Stimulated activated effector memory CD8-positive, alpha-beta T cell treated with anti-CD3 and anti-CD28 coated beads, Interleukin-12 subunit alpha, Interleukin-12 subunit beta, amount 100 ng/mL, for 72 hours (primary cell): Measurements from ENCODE around the gene ZEB2.

Experiments used
- ATAC-seq: fragments of 150-1000 bp; cut with Tn5 transposase; 2 replicates; pipeline ENCODE4 v1.10.0; 2021
- DNase-seq, 2 donors: peaks; one replicate each; pipeline ENCODE4 v3.0.0; 2021 to 2022; ENCODE audit warnings: low spot score in 2 of 2
- H3K27ac Mint-ChIP-seq: one replicate; pipeline ENCODE4 v1.8.0; 2022; ENCODE audit warnings: mild to moderate bottlenecking, mixed read lengths
- H3K36me3 Mint-ChIP-seq: one replicate; pipeline ENCODE4 v1.8.0; 2022; ENCODE audit warnings: mild to moderate bottlenecking, mixed read lengths
- H3K4me1 Mint-ChIP-seq: one replicate; pipeline ENCODE4 v1.8.0; 2022; ENCODE audit warnings: mixed read lengths
- H3K4me3 Mint-ChIP-seq: one replicate; pipeline ENCODE4 v1.8.0; 2022; ENCODE audit warnings: mild to moderate bottlenecking, mixed read lengths
- H3K9me3 Mint-ChIP-seq: one replicate; pipeline ENCODE4 v1.8.0; 2022; ENCODE audit warnings: mixed read lengths

ZEB2 gene

DNA sequence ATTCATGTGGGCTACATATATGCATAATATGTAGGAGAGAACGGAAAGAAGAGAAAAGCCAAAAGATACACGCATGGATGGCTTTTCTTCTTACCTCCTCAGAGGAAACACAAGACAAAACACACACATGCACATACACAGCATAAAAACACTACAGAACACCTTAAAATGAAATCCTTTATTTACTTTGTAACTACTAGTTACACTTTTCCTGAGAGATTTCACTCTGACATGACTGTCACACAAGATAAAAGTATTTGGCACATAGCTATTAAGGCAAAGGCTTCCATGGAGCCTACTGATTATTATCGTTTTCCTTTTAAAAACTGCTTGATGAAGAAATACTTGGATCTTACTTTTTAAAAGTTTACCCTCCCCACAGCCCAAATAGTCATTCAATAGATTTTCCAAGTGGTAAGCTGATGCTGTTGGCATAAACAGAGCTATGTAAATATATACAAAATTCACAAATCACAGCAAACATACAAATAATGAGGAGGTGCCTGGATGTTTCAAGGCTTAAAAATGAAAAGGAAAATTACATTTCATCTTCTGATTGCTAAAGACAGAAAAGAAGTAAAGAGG lies 8.6 kb downstream of the ZEB2 start:
- Mint-ChIP-seq H3K27ac (no peak overlapping the region), H3K4me3 (no peak overlapping the region), H3K9me3 (no peaks in the 10 kb centered on the region), H3K4me1 (peaks cover 84% of the 10 kb centered on the region), H3K36me3 (peaks cover 95% of the 10 kb centered on the region)
- DNase-seq = no peak
- ATAC-seq = no peak

DNA sequence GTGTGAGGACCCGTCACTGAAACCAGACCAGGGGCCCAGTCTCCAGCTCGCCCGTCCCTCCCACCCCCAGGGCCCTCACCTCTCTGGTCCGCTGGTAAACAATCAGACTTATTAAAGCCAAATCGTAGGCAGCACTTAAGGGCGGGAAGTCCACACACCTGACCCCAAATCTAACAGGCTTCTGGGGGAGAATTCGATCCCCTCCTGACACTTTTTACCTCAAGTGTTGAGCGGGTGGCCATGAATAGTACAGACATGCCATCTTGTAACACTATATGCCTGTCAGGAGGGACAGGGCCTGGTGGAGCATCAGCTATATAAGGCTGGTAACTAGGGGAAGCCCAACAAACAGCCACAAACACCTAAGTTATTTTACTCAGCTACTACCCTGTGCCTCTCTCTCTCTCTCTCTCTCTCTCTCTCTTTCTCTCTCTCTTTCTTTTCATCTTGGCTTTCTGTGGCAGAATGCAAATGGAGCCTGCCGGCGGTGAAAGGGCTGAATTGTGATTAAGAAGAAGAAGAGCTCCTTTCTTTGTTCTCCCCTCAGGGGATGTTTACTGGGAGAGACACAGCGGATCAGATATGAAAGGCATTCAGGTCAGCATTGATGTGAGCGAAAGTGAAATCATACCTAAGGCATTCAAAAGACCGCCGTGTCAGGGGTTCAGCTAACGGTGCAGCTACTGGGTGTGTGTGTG lies 9.5 kb downstream of the ZEB2 start:
- Mint-ChIP-seq H3K4me3 (no peak overlapping the region), H3K4me1 (peaks cover 91% of the 10 kb centered on the region), H3K9me3 (no peaks in the 10 kb centered on the region), H3K36me3 (peaks cover 89% of the 10 kb centered on the region), H3K27ac (no peak overlapping the region)
- DNase-seq (peak in 1 of 2 donors; percentile 83), ATAC-seq (peak; percentile 94)

DNA sequence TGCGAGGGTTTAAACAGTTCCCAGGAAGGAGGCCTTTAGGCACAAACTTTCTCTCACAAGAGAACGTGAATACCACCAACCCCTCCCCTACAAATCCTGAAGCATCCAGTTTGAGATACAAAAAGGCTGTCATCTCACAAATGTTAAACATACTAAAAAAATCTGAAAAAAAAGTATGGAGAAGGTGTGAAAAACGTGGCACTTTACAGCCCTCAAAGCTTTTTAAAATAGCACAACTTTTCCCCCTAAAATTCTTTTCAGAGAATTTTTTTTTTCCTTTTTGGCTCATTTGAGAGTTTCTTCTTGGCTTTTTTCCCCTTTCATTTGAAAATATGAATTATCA lies 10.1 kb downstream of the ZEB2 start:
- Mint-ChIP-seq H3K9me3 (no peaks in the 10 kb centered on the region), H3K36me3 (peaks cover 89% of the 10 kb centered on the region), H3K4me1 (peaks cover 91% of the 10 kb centered on the region), H3K27ac (no peak overlapping the region), H3K4me3 (peak overlapping the region; percentile 57)
- ATAC-seq (no peak), DNase-seq (no peak)

DNA sequence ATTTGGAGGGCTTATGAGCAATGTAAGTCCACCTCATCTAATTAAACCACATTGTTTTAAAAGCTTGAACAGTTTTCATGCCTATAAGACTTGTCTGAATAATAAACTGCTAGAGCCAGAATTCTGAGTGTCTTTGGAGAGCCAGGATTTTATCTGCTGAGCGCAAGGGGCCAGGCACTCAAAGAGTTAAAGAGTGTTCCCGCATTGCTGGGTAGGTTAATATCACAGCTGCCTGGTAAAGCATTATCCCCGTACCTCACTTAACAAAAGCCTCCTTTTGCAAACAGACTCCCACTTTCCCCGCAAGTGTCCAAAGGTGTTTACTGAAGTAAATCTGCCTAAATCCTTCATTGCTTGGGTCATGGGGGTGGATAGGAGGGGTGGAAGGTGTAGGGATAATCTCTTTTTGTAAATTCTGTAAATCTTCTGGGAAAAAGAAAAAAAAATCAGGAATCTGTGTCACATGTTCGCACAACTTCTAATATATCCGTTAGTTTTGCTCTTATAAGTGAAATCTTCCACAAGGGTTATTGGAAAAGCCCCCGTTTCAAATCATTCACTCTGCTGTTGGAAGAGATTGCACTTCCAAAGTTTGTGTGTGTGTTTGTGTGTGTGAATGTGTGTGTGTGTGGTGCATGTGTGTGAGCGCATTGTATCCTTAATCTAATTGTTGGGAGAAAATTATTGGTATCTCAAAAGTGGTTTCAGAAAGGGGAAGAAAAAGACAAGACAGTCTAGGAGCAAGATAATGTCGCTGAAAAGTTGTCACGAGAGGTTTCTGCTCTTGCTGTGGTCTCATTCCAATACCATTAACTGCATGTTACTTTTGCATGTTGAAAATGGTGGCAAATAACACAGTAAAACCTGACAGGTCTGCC lies 10.7 kb downstream of the ZEB2 start:
- peaks cover 89% of the 10 kb centered on the region for H3K36me3 Mint-ChIP-seq

DNA sequence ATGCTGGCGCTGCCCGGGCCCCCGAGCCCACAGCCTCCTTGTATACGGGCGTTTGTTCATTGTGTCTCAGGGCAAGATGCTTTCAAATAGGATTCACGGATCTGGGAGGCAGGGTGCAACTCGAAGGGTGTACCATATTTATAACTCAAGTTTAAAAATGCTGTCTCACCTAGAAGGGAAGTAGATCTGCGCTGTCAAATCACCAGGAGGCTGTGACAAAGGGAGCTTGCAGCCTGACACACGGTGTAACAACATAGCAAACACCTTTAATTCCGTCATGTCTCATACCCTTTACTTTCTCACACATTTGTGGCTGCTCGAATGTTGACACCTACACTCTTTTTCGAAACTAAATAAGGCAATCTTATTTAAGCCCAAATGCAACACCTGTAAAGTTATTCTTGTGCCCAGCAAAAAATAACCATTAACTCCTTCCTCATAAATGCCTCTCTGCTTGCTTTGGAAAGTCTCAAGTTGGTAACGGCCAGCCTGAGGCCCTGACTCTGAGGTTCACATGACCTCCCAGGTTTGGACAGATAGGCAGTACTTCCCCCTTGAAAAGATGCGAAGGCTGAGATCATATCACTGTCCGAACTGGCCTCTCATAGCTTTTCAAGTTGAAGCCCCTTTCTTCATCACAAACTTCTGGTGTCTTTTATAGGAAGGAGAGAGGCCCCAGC lies 11.6 kb downstream of the ZEB2 start:
- no peak overlapping the region for H3K27ac Mint-ChIP-seq
- peaks cover 89% of the 10 kb centered on the region for H3K36me3 Mint-ChIP-seq
- peak; percentile 25 for ATAC-seq

More for the DNA sequence above, 10.7 kb downstream of the ZEB2 start:
- ATAC-seq (no peak), DNase-seq (no peak)
- no peaks in the 10 kb centered on the region for H3K9me3 Mint-ChIP-seq
- H3K27ac Mint-ChIP-seq = no peak overlapping the region
- peak overlapping the region; percentile 57 for H3K4me3 Mint-ChIP-seq
- peaks cover 91% of the 10 kb centered on the region for H3K4me1 Mint-ChIP-seq

DNA sequence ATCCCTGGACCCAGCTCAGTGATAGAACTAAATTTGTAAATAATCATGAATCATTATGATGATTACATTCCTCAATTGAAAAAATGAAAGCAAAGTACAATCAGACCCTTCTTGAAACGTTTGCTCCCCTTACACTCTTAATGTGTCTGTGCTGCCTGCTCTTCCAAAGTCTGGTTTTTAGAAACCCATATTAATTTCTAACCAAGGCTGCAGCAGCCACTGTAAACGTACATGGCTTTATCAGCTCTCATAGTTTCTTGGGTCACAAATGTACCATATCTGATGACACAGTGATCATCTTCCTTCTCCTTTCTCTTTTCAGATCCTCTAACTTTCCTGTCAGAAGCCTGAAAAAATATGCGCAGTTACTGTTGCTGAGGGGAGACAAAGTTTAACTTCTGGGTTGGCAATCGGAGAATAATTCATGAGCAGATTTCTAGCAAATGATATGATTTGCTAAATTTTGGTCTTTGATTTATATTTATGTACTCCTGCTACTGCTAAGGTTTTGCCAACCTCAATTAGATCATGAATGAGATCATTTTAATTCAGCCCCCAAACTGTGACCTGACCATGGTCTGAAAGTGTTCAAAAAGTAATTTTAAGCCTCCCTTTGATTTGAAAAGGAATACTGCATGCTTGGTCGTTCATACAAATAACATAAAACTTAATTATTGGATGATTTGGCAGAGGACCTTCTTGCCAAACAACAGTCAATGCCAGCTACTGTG lies 12.3 kb downstream of the ZEB2 start:
- Mint-ChIP-seq H3K36me3 (peaks cover 87% of the 10 kb centered on the region), H3K27ac (no peak overlapping the region), H3K4me1 (peaks cover 78% of the 10 kb centered on the region), H3K4me3 (peak overlapping the region; percentile 57), H3K9me3 (no peaks in the 10 kb centered on the region)
- ATAC-seq (no peak), DNase-seq (no peak)

More for the DNA sequence above, 11.6 kb downstream of the ZEB2 start:
- H3K4me3 Mint-ChIP-seq = peak overlapping the region; percentile 57
- no peak for DNase-seq
- H3K4me1 Mint-ChIP-seq = peaks cover 85% of the 10 kb centered on the region
- H3K9me3 Mint-ChIP-seq = no peaks in the 10 kb centered on the region

DNA sequence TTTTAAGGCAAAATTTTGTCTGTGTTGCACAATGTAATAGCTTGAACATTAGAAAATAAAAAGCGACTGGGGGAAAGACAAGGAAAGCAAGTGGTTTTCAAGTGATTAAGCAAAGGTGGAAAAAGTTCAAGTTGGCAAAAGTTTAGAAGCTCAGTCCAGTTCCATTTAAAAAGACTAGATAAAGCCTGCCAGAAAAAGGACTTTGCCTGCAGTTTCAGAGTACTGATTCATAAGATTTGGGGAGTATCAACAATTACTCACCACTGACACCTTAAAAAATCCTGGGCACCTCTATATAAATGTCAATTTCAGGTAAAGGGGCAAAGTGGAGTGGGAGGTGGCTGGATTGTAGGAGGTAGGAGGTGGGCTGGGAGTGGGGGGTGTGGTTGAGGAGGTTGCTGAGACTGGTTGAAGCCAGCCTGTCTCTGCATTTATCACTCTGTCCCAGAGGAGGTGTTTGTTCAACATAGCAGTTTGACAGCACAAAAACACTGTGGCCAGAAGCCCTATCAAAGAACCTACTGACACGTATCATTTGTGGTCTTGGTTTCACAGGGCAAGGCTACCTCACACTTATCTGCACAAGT lies 14.6 kb downstream of the ZEB2 start:
- Mint-ChIP-seq H3K27ac (peak overlapping the region; percentile 79), H3K4me3 (peak overlapping the region; percentile 57), H3K9me3 (no peaks in the 10 kb centered on the region), H3K4me1 (peaks cover 65% of the 10 kb centered on the region), H3K36me3 (peaks cover 75% of the 10 kb centered on the region)
- peak; percentile 83 for ATAC-seq
- DNase-seq = peak in 1 of 2 donors; percentile 72

DNA sequence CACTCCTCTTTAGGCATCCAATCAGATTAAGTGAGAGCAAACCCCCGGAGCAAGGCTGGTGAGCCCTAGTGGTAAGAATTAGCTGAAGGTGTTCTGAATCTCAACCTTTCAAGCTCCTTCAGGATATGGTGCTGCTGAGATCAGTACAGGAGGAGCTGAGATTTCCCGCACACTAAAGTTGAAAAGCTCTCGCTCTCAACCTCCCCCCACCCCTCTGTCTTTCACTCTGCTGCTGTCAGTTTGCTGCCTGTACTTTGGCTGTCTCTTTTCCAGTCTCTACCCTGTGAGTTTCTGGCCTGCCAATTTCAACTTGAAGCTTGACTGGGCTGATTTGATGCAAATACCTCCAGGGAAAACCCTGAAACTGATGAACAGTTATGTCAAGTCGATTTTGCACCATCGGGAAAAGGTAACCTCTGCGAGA lies 15.7 kb downstream of the ZEB2 start:
- H3K9me3 Mint-ChIP-seq = no peaks in the 10 kb centered on the region
- peak overlapping the region; percentile 57 for H3K4me3 Mint-ChIP-seq
- DNase-seq (no peak), ATAC-seq (no peak)
- H3K27ac Mint-ChIP-seq = no peak overlapping the region
- H3K36me3 Mint-ChIP-seq = peaks cover 73% of the 10 kb centered on the region
- H3K4me1 Mint-ChIP-seq = peaks cover 59% of the 10 kb centered on the region

DNA sequence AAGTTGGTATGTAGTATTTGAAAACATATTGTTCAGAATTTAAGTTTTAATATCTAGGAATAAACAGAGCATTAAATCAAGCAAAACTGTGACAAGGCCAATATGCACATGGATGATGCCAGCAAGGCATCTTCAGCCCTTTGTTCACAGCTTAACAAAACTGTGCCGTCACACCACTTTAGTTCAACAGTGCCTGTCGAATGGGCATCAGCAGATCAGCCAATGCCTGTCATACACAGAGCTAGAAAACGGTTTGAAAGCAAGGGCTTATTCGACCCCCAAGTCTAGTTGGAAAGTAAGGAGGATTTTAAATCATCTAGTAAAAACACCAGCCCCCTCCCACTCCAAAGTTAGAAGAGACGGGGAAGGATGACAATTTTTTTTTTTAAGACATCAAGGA lies 16.7 kb downstream of the ZEB2 start:
- peaks cover 51% of the 10 kb centered on the region for H3K4me1 Mint-ChIP-seq
- ATAC-seq = no peak

DNA sequence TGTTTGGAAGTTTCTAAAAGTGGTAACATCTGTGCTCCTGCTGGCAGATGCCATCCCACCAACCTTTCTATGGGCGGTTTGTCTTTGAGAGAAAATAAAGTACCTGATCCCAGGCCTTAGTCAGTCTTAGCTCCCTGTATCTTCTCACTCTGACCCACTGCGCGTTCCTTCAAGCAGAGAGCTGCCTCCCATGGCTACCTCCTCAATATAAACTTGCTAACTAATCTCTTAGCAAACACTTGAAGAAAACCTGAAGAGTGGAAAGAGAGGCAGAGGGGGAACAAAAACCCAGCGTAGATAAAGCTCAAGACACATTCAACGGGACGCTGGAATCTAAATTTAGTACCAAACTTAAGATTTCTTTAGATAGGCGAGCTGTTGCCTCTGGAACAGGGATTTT lies 17.6 kb downstream of the ZEB2 start:
- peaks cover 74% of the 10 kb centered on the region for H3K36me3 Mint-ChIP-seq
- no peaks in the 10 kb centered on the region for H3K9me3 Mint-ChIP-seq
- no peak for ATAC-seq
- H3K4me3 Mint-ChIP-seq = no peak overlapping the region
- H3K4me1 Mint-ChIP-seq = peaks cover 46% of the 10 kb centered on the region
- peak overlapping the region; percentile 23 for H3K27ac Mint-ChIP-seq
- no peak for DNase-seq

More for the DNA sequence above, 16.7 kb downstream of the ZEB2 start:
- Mint-ChIP-seq H3K4me3 (no peak overlapping the region), H3K27ac (no peak overlapping the region), H3K9me3 (no peaks in the 10 kb centered on the region), H3K36me3 (peaks cover 73% of the 10 kb centered on the region)
- DNase-seq = no peak

DNA sequence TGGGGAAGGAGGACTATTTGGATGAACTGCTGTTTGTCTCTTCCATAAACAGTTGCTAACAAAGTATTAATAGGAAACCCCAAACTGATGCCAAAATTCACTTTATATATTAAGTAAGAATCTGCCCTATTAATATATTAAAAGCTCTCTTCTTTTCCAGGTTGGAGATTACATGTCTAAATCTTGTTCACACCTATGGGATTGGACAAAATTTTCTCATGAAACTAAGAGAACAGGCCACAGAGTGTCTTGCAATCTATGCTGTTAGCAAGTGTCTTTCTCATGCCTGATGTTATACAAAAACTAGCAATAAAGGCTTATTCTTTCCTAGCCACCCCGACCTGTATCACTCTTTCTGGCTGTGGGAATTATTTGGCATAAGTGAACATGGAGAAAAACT lies 18.3 kb downstream of the ZEB2 start:
- DNase-seq (no peak), ATAC-seq (no peak)
- Mint-ChIP-seq H3K36me3 (peaks cover 74% of the 10 kb centered on the region), H3K27ac (peak overlapping the region; percentile 23), H3K4me1 (peaks cover 49% of the 10 kb centered on the region), H3K9me3 (no peaks in the 10 kb centered on the region), H3K4me3 (no peak overlapping the region)

DNA sequence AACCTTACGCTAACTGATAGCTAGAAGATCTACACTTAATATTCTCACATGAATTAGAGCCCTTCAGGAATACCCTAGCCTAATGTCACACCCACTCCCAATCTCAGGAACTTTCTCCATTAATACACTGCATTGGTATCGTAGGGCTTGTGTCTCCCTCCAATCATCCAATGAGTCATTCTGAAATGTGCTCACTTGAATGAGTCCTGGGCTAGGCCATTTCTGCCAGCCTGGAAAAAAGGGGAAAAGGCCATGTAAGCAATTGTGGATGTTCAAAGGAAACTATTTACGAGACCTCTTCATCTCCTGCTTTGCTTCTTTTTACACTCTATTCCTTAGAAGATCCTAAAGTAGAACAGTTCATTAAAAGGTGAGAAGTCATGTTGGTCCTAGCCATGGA lies 18.8 kb downstream of the ZEB2 start:
- no peak for ATAC-seq
- Mint-ChIP-seq H3K9me3 (no peaks in the 10 kb centered on the region), H3K4me1 (peaks cover 50% of the 10 kb centered on the region), H3K4me3 (no peak overlapping the region), H3K36me3 (peaks cover 77% of the 10 kb centered on the region), H3K27ac (peak overlapping the region; percentile 20)
- no peak for DNase-seq

DNA sequence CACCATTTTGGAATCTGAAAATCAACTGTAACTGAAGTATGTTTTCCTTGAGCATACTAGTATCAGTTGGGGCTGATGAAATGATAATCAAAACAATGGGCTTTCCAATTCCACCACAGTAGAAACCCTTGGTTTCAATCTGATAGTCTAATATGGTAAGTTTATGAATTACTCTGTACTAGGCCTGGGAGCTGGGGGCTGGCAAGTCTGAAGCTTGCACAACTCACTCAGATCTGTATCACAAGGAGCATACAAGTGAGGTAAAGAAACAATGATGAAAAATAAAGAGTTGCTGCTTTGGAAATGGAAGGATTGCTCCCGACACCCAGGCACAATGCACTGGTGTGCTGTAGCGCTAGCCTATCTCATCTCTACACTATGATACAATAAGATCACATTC lies 19.4 kb downstream of the ZEB2 start:
- Mint-ChIP-seq H3K4me3 (no peak overlapping the region), H3K27ac (peak overlapping the region; percentile 20), H3K4me1 (peaks cover 50% of the 10 kb centered on the region), H3K9me3 (no peaks in the 10 kb centered on the region), H3K36me3 (peaks cover 81% of the 10 kb centered on the region)
- no peak for DNase-seq
- ATAC-seq = peak; percentile 78

DNA sequence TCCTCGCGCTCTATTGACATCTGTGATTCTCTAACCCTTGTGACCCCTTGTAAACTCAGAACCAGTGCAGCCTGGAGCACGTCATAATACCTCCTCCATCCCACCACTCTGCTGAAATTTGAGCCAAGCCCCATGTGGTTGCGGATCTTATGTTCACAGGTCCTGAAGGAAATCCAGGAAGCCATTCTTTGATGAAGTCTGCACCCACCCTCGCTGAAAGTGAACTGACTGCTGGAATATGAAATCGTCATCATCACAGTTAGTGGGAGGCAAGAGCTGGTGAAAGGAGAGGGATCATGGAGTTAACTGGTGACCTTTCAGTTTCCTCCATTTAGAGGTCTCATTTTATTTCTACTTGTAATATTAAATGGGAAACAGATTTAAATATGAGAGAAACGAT lies 21.6 kb downstream of the ZEB2 start:
- DNase-seq (no peak), ATAC-seq (no peak)
- H3K27ac Mint-ChIP-seq = no peak overlapping the region
- no peaks in the 10 kb centered on the region for H3K9me3 Mint-ChIP-seq
- peaks cover 49% of the 10 kb centered on the region for H3K4me1 Mint-ChIP-seq
- peaks cover 75% of the 10 kb centered on the region for H3K36me3 Mint-ChIP-seq
- no peak overlapping the region for H3K4me3 Mint-ChIP-seq
